Ramos (cell line): Measurements from ENCODE around the gene KIAA1671.

Experiments used
- in situ Hi-C: fragments of 300-500 bp; cut with MboI; formaldehyde crosslinking; loops from one replicate; pipeline ENCODE4 v1.14.3; 2022; ENCODE audit warnings: low sequenced_read_pairs; ENCODE audit not compliant: unreplicated experiment

KIAA1671 gene

DNA sequence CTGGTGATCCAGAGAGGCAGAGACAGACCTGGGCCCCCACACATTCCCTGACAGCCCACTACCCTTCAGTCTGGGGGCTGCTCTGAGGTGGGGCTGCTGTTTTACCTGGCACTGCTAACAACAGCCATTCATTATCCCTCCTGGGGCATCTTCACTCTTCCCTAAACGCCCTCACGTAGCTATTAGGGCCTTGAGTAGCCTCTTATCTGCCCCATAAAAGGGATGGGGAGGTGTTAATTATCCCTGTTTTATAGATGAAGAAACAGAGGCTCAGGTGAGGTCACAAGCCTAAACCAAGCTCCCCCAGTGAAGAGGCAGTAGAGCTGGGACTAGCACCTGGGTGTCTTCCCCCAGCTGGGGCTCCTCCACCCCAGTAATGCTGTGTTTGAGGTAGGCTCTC, 79.5 kb downstream of the KIAA1671 start:
- in situ Hi-C loops: no loop called here

- in situ Hi-C loops: no loop called here
These were observed 83.2 kb downstream of the KIAA1671 start for GRCh38 chr22:25035715-25036114.

DNA sequence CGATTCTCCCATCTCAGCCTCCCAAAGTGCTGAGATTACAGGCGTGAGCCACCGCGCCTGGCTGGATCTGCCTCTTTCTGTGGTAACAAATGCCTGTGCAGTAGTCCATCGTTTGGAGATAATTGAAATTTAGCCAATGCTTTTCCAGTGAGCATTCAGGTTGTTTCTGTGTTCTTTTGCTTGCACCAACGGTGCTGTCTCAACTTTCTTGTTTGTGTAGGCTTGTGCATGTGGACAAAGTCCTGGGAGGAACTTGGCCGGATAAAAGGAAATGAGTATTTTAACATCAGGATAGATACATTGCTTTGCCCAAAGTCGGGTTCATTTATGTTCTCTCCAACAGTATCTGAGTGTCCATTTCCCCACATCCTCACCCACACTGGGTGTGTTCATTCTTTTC, 85.7 kb downstream of the KIAA1671 start:
- in situ Hi-C loops: no loop called here

DNA sequence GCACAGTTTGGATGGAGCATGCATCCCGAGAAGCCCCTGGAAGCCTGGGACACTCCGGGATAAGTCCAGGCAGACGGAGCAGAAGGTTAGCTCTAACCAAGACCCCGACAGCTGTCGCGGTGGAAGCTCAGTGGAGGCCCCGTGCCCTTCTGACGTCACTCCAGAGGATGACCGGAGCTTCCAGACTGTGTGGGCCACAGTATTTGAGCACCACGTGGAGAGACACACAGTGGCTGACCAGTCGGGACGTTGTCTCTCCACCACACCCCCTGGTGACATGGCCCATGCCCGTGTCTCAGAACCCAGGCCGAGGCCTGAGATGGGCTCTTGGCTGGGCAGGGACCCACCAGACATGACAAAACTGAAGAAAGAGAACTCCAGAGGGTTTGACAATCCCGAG, 86.3 kb downstream of the KIAA1671 start:
- in situ Hi-C loops: no loop called here

DNA sequence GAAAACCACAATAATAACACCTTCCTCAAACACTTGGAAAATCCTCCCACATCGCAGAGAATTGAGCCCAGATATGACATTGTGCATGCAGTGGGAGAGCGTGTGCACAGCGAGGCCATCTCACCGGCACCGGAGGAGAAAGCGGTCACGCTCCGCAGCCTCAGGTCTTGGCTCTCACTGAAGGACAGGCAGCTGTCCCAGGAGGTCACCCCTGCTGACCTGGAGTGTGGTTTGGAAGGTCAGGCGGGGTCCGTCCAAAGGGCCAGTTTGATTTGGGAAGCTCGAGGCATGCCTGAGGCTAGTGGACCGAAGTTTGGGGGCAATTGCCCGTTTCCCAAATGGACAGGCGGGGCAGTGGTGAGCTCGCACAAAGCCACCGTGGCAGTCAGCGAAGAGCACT, 86.7 kb downstream of the KIAA1671 start:
- in situ Hi-C loops: no loop called here

DNA sequence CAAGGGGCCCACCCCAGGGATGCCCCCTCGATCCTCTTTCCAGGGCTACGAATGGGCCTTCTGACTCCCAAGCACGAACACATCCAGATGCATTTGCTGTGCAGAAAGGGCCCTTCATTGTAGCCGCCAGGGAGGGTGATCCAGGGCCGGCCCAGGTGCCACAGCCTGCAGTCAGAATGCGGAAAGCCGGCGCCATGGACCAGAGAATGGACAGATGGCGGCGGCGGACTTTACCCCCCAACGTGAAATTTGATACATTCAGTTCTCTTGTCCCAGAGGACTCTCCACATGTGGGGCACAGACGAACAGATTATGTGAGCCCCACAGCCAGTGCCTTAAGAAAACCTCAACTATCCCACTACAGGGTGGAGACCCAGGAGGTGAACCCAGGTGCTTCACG, 87.2 kb downstream of the KIAA1671 start:
- in situ Hi-C loops: no loop called here

- in situ Hi-C loops: loop anchor here (5.0 kb wide), 1 partner anchor 93 kb away; the partner anchor contains the start of gene KIAA1671
These were observed 92.6 kb downstream of the KIAA1671 start for GRCh38 chr22:25045159-25045558.

GRCh38 chr22:25048071-25048470, 95.6 kb downstream of the KIAA1671 start:
- in situ Hi-C loops: loop anchor here (5.0 kb wide), 1 partner anchor 96 kb away; the partner anchor contains the start of gene KIAA1671

DNA sequence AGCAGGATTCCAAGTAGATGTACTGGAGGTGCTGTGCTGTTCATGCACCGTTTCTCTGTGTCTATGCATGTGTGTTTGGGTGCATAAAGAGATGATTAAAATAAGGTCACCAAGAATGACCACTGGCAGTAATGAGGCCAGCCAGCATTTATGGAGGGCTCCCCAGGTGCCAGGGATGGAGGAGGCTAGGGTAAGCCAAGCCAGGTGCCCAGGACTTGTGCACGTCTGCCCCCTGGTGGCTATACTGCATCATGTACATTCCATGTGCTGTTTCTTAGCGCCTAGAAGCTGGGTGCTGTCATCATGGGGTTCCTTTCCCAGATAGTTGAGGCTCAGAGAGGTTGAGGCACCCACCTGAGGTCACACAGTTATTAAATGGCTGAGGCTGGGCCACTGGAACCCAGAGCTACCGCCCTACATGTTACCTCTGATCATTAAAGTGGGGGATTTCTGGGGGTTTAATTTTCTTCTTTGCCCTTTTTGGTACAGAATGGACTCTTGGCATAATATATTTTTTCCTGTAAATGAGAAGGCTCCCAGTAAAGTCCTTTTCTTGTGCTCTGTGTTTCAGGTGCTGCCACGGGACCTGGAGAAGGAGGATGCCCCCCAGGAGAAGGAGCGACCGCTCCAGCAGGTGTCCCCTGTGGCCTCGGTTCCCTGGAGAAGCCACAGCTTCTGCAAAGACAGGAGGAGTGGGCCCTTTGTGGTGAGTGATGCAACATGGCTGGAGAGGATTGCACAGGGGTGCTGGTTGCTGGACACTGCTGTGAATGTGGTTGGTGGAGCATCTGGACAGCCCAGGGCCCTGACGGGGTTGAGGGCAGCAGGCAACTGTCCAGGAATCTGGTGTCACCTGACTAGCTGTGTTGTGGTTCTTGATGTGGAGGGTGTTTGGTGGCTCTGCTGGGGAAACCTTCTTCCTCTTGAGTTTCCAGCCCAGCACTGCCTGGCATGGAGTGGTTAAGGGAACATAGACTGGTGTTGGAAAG, 96.4 kb downstream of the KIAA1671 start:
- in situ Hi-C loops: loop anchor here (5.0 kb wide), 1 partner anchor 97 kb away; the partner anchor contains the start of gene KIAA1671

DNA sequence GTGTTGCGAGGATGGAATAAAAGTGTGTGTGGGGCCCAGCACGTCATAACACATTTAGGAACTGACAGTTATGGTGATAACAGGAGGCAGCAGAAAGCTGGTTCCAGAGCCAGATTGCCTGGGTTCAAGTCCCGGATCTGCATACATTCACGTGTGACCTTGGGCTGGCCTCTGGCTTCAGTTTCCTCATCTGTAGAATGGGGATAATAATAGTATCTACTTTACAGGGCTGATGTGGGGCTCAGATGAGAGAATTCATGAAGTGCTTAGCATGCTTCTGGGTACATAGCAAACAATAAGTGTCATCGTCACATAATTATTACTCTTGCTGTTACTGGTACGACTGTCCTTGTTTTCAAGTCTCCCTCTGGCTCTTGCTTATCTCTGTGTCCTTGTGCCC, 97.3 kb downstream of the KIAA1671 start:
- in situ Hi-C loops: loop anchor here (5.0 kb wide), 1 partner anchor 97 kb away; the partner anchor contains the start of gene KIAA1671

DNA sequence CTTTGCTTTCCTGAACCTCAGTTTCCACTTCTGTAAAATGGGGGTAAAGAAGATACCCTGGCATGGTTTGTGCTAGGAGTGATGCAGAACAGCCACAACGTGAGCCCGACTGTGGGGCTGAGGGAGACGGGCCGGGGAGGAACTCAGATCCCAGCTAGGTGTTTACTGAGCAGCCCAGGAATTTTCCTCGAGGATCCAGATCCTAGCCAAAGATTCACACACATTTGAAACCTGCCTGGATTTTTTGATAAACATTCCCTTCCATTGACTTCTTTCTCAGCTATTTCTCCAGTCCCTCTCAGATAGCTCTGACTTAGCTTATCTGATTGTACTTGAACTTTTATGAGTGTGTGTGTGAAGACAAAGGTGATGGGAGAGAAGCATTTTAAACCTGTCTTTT, 98.0 kb downstream of the KIAA1671 start:
- in situ Hi-C loops: no loop called here

DNA sequence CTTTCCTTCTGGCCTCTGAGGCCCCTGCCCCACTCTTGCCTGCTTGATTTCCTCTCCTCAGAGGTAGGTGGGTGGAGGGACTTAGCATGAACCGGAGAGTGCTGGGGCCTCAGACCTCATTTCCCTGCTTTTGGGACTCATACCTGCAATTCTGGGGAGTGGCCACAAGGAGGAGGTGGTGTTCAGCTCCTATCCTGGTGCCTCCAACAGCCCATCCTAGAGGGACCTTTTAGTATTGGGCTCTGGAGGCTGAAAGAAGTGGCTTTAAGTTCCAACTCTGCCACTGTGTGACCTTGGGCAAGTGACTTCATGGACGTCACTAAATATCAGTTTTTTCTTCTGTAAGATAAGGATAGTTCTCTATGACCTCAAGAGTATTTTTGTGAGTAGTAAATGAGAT, 98.6 kb downstream of the KIAA1671 start:
- in situ Hi-C loops: no loop called here

GRCh38 chr22:25051983-25052710, 99.6 kb downstream of the KIAA1671 start:
- in situ Hi-C loops: no loop called here

GRCh38 chr22:25053153-25053805, 100.8 kb downstream of the KIAA1671 start:
- in situ Hi-C loops: no loop called here

DNA sequence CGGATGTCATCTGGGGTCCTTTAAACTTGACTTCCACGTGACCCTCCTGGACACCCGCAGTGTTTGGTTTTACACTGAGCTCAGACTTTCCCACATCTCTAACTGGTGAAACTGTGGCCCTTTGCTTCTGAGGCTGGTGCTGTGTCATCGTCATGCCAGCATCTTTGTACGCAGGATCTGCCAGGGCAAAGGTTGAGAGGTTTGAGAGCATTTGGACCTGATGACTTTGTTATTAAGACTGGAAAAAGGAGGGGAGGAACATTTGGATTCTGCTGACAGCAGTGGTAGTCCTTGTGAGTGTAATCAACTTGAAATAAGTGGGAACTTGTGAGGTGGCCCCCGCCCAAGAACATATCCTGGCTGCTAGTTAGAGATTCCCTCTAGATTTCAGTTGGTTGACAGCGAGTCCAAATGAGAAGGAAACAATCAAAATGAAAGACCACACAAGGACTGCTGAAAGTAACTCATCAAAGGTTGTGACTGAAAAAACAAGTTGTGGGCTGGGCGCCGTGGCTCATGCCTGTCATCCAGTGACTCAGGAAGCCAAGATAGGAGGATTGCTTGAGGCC, 102.5 kb downstream of the KIAA1671 start:
- in situ Hi-C loops: no loop called here

GRCh38 chr22:25057013-25057881, 104.7 kb downstream of the KIAA1671 start:
- in situ Hi-C loops: no loop called here

DNA sequence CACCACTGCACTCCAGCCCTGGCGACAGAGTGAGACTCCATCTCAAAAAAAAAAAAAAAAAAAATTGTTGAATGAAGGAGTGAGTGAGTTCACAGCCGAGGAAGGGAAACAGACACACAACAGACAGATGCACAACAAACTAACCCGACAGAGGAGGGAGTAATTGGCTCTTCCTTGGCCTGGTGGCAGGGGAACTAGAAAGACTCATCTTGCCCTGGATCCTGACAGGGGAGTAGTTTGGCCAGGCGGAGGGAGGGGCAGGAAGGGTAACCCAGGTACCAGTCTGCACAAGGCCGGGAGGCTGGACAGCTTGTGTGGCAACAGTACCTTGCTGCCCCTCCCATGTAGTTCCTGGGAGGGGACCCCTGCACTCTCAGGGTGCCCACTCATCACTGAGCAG, 106.9 kb downstream of the KIAA1671 start:
- in situ Hi-C loops: no loop called here

GRCh38 chr22:25060522-25061071, 108.1 kb downstream of the KIAA1671 start:
- in situ Hi-C loops: no loop called here

DNA sequence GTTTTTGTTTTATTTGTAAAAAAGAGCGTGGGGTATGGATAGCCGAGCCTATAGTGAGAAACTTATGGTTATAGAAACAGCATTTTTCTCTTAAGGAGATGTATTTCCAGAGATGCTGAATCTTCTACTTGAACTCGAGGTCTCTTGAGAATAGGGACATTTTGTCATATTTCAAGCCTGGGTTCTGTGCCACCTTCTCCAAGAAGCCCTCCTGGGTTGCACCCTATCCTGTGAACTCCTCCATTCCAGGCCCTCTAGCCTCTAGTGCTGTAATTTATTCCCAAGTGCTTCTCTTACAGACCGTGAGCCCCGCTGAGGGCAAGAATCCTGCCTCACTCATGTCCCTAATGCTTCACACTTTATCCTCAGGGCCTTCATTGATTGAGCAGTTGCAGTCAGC, 108.6 kb downstream of the KIAA1671 start:
- in situ Hi-C loops: no loop called here
